HG03095 (cell line): ENCODE data around the gene NUCB1.
"Not testable (repeated sequence)": the region's sequence is repeated elsewhere in the genome, so short reads cannot be mapped to it uniquely, and the experiment has no call there.

Source experiments
- ATAC-seq: cut with Tn5 transposase; IDR thresholded peaks from one replicate; pipeline ENCODE4 v1.9.1; 2021; ENCODE audit warnings: moderate library complexity; ENCODE audit not compliant: unreplicated experiment

Gene NUCB1

DNA sequence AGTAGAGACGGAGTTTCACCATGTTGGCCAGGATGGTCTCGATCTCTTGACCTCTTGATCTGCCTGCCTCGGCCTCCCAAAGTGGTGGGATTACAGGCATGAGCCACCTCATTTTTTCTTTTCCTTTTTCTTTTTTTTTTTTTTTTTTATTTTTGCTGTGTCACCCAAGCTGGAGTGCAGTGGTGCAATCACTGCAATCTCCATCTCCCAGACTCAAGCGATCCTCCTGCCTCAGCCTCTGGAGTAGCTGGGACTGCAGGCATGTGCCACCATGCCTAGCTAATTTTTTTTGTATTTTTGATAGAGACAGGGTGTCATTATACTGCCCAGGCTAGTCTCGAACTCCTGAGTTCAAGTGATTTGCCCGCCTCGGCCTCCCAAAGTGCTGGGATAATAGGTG, 2.2 kb downstream of the NUCB1 start:
- not testable (repeated sequence) for ATAC-seq

DNA sequence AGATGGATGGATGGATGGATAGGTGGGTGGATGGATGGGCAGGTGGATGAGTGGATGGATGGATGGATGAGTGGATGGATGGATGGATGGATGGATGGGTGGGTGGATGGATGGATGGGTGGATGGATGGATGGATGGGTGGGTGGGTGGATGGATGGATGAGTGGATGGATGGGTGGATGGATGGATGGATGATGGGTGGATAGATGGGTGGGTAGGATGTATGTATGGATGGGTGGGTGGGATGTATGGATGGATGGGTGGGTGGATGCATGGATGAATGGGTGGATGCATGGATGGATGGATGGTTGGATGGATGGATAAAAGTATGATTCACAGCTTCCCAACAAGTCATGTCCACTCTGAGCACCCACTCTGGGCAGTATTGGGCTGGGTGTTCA, 3.7 kb downstream of the NUCB1 start:
- not testable (repeated sequence) for ATAC-seq

DNA sequence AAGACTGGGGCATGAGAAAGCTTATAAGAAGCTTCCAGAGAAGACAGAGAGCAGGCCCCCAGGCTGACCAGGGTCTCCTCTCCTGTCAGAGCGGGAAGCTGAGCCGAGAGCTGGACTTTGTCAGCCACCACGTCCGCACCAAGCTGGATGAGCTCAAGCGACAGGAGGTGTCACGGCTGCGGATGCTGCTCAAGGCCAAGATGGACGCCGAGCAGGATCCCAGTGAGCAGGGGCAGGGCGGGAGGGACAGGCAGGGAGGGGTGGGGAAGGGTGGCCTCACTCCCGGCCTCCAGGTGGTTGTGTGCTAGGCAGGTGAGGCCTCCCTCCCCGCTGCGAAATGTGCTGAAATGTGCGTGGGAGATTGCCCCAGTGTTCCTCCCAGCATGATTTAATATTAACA, 5.6 kb downstream of the NUCB1 start:
- ATAC-seq: no peak

DNA sequence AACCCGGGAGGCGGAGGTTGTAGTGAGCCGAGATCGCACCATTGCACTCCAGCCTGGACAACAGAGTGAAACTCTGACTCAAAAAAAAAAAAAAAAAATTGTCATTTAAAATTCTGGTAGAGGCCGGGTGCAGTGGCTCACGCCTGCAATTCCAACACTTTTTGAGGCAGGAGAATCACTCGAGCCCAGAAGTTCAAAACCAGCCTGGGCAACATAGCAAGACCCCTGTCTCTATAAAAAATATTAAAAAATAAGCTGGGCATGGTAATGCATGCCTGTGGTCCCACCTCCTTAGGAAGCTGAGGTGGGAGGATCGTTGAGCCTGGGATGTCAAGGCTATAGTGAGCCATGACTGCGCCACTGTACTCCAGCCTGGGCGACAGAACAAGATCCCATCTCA, 6.2 kb downstream of the NUCB1 start:
- no peak for ATAC-seq

DNA sequence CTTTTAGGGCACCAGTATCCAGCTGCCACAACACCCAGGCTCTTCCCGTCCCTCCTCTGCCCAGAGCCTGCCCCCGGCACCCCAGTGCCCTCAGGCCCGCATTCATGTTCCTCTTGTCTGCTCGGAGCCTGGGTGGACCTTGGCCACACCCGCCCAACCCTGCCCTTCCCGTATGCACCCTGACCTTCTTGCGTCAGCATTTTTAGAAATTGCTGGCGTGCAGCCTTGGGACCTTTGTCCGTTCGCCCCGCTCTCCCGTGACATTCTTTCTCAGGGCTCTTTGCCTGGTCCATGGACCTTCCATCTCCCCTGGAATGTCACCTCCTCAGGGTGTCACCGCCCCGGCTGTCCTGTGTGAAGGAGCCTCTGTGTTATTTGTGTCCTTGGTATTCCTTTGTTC, 7.6 kb downstream of the NUCB1 start:
- ATAC-seq: no peak

DNA sequence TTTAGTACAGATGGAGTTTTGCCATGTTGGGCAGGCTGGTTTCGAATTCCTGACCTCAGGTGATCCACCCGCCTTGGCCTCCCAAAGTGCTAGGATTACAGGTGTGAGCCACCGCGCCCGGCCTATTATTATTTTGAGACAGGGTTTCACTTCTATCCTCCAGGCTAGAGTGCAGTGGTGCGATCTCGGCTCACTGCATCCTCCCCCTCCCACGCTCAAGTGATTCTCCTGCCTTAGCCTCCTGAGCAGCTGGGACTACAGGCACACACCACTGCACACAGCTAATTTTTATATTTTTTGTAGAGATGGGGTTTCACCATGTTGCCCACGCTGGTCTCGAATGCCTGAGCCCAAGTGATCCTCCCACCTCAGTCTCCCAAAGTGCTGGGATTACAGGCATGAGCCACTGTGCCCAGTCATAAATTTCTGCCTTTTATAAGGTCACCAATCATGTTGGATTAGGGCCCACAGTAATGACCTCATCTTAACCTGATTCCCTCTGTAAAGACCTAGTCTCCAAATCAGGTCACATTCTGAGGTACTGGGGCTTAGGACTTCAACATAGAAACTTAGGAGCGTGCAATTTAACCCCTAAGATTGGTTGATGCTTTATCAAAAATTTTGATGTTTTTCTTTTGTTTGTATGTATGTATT, 9.4 kb downstream of the NUCB1 start:
- ATAC-seq: not testable (repeated sequence)

DNA sequence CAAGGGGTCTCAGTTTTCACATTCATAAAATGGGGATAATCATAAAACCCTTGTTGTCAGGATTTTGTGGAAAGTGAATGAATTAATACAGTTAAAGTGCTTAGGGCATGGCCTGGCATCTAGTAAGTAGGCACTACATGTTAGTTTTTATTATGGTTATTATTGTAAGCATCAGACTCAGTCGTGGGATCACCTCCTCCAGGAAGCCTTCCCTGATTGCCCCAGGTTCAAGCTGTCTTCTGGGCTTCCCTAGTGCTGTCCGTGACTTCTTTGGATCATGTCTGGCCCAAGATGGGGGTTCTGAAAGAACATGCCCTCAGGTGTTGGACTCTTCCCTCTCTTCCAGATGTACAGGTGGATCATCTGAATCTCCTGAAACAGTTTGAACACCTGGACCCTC, 10.7 kb downstream of the NUCB1 start:
- no peak for ATAC-seq

DNA sequence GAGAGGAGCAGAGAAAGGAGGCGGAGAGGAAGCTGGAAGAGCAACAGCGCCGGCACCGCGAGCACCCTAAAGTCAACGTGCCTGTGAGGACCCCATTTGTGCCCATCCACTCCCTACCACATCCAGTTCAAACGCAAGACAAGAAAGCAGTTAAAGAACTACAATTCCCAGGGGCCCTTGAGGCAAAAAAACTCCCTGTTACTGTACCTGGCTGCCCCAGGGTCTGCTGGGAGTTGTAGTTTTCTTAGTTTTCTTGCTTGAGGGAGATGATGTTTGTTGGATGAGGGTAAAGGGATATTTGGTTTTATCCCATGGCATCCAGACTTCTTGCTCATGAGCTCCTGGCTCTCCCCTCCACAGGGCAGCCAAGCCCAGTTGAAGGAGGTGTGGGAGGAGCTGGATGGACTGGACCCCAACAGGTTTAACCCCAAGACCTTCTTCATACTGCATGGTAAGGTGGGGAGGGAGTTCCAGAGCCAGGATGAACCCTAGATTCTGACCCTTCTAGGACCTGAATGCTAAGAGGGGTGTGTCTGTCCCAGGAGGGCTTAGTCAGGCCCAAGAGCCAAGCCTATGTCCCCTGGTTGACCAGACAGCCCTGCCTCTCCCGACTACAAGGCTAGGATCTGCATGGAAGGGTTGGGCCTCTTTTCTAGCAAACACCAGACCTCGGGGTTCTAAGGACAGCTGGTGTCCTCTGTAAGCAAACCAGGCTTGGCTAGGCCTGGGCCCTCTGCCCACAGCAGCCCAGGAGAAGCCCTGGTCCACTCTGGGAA, 13.2 kb downstream of the NUCB1 start:
- no peak for ATAC-seq

DNA sequence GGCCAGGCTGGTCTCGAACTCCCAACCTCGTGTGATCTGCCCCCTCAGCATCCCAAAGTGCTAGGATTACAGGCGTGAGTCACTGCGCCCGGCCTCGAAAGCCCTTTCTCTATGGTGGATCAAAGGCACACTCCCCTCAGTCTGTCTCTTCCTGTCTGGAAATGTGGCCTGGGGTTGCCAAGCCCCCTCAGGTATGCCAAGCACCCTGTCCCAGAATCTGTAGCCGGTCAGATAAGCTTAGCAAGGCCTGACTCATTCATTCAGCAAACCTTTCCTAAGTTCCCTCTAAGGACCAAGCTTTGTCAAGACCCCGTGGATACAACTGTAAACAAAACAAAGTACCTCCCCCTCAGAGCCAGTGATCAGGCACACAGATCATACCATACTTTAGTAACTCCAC, 14.1 kb downstream of the NUCB1 start:
- no peak for ATAC-seq

DNA sequence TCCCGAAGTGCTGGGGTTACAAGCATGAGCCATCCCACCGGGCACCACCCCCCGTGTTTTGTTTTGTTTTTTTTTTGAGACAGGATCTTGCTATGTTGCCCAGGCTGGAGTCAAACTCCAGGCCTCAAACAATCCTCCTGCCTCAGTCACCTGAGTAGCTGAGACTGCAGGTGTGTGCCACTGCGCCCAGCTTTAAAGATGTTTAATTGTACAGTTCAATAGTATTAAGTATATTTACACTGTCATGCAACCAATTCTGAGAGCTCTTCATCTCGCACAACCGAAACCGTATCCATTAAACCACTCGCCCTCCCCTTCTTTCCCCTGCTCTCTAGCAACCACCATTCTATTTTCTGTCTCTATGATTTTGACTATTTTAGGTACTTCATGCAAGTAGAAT, 15.6 kb downstream of the NUCB1 start:
- no peak for ATAC-seq

DNA sequence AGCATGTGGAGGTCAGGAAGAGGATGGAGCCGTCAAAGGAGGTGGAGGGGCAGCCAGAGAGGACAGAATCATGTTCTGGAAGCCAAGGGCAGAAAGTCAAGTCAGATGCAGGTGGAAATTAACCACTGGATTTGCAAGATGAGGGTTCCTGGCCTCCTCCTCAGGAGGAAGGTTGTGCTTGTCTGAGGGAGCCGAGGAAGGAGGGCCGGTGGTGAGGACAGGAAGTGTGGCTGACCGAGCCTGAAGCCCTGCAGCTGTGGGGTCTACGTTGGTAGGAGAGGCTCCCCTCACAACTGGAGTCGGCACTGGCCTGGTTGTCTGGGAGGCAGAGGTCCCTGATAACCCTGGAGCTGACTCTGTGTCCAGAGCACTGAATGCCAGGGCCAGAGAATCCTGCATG, 18.0 kb downstream of the NUCB1 start:
- ATAC-seq: no peak

DNA sequence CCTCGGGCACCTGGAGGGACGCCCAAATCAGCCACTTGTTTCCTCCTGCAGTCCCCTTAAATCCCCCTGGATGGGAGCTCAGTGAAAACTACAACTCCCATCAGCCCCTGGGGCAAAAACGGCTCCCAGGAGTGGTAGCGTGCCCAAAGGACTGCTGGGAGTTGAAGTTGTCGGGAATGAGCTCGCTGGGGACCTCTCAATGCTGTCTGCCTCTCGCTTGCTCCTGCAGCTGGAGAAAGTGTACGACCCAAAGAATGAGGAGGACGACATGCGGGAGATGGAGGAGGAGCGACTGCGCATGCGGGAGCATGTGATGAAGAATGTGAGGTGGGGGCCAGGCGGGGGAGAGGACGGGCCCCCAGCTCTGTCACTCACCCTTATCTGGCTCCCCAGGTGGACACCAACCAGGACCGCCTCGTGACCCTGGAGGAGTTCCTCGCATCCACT, 18.7 kb downstream of the NUCB1 start:
- ATAC-seq: no peak

DNA sequence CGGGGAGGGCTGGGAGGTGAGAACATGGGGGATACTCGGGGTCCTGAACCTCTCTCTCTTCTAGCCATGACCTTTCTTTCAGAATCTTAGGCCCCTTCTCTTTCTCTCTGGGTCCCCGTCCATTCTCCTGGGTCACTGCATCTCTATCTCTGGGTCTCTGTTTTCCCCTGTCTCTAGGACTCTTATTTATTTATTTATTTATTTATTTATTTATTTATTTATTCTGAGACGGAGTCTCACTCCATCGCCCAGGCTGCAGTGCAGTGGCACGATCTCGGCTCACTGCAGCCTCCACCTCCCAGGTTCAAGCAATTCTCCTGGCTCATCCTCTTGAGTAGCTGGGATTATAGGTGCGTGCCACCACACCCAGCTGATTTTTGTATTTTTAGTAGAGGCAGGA, 19.2 kb downstream of the NUCB1 start:
- ATAC-seq: not testable (repeated sequence)

DNA sequence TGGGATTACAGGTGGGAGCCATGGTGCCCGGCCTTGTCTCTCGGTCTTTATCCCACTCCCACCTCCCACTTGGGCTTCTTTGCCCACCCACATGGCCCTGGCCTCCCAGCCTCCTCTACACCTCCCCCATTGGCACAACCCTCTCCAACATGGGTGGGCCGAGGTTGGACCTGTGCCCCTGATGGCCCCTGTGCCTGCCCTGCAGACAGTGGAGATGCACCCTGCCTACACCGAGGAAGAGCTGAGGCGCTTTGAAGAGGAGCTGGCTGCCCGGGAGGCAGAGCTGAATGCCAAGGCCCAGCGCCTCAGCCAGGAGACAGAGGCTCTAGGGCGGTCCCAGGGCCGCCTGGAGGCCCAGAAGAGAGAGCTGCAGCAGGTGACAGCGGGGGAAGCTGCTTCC, 20.8 kb downstream of the NUCB1 start:
- ATAC-seq: no peak

DNA sequence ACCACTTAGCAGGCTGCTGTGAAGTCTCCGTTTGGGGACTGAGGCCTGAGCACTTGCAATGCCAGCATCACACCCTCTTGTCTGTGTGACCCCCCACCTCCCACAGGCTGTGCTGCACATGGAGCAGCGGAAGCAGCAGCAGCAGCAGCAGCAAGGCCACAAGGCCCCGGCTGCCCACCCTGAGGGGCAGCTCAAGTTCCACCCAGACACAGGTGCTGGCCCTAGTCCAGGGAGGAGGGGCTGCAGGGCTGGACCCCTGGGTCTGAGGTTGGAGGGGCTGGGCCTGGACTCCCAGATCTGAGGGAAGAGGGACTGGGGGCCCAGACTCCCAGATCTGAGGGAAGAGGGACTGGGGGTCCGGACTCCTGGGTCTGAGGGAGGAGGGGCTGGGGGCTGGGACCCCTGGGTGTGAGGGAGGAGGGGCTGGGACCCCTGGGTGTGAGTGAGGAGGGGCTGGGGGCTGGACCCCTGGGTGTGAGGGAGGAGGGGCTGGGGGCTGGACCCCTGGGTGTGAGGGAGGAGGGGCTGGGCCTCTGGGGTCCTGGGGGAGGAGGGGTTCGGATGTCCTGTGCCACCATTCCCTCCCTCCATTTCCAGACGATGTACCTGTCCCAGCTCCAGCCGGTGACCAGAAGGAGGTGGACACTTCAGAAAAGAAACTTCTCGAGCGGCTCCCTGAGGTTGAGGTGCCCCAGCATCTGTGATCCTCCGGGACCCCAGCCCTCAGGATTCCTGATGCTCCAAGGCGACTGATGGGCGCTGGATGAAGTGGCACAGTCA, 21.8 kb downstream of the NUCB1 start:
- no peak for ATAC-seq

DNA sequence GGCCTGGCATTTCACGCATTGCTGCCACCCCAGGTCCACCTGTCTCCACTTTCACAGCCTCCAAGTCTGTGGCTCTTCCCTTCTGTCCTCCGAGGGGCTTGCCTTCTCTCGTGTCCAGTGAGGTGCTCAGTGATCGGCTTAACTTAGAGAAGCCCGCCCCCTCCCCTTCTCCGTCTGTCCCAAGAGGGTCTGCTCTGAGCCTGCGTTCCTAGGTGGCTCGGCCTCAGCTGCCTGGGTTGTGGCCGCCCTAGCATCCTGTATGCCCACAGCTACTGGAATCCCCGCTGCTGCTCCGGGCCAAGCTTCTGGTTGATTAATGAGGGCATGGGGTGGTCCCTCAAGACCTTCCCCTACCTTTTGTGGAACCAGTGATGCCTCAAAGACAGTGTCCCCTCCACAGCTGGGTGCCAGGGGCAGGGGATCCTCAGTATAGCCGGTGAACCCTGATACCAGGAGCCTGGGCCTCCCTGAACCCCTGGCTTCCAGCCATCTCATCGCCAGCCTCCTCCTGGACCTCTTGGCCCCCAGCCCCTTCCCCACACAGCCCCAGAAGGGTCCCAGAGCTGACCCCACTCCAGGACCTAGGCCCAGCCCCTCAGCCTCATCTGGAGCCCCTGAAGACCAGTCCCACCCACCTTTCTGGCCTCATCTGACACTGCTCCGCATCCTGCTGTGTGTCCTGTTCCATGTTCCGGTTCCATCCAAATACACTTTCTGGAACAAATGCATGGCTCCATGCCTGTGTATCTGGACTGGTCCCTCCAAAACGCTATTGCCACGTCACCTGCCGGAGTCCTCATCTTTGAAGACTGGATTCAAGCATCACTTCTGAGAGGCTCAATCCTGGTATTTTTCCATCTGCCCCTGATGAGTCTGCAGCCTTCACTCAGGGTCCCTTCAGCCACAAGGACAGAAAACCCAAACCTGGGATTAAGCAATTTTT, 22.7 kb downstream of the NUCB1 start:
- ATAC-seq: no peak

DNA sequence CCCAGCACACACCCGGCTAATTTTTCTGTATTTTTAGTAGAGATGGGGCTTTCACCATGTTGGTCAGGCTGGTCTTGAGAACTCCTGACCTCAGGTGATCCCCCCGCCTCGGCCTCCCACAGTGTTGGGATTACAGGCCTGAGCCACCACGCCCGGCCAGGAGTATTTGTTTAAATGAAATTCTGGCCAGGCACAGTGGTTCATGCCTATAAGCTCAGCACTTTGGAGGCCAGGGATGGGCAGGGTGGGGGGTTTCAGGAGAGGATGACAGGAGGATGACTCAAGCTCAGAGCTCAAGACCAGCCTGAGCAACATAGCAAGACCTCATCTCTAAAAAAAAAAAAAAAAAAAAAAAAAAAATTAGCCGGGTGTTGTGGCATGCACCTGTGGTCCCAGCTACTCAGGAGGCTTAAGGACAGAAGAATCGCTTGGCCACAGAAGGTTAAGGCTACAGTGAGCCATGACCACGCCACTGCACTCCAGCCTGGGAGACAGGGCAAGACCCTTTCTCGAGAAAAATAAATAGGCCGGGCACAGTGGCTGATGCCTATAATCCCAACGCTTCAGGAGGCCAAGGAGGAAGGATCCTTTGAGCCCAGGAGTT, 25.2 kb downstream of the NUCB1 start:
- ATAC-seq: no peak

DNA sequence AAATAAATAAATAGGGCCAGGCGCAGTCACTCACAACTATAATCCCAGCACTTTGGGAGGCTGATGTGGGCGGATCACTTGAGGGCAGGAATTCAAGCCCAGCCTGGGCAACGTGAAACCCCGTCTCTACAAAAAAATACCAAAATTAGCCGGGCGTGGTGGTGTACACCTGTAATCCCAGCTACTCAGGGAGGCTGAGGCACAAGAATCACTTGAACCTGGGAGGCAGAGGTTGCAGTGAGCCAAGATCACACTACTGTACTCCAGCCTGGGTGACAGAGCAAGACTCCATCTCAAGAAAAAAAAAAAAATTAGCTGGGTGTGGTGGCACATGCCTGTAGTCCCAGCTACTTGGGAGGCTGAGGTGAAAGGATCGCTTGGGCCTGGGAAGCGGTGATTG, 25.8 kb downstream of the NUCB1 start:
- ATAC-seq: not testable (repeated sequence)

DNA sequence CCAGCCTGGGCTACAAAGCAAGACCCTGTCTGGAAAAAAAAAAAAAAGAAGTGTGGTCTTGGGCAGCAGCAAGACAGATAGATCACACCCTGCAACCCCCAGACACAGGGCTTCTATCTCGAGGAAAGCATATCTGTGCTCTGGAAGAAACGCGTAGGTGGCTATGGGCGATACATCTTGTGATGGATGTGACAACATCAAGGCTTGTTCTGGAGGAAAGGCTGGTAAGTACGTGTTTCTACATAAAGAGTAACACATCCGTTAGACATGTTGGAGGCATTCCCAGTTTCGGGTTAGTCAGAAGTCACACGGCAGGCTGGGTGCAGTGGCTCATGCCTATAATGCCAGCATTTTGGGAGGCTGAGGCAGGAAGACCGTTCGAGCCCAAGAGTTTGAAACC, 26.8 kb downstream of the NUCB1 start:
- no peak for ATAC-seq

DNA sequence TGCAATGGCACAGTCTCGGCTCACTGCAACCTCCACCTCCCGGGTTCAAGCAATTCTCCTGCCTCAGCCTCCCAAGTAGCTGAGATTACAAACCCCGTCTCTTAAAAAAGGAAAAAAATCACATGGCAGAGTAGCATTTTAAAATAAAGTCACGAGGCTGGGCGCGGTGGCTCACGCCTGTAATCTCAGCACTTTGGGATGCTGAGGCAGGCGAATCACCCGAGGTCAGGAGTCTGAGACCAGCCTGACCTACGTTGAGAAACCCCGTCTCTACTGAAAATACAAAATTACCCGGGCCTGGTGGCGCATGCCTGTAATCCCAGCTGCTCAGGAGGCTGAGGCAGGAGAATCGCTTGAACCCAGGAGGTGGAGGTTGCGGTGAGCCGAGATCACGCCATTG, 27.6 kb downstream of the NUCB1 start:
- not testable (repeated sequence) for ATAC-seq
